Glomerular endothelial cell (primary cell): ENCODE data around the gene UBE3D. TPM values are rescaled to one million over a fixed set of nuclear protein-coding genes. Genes with fewer than 3 reads are reported as not detected.
"Not testable (repeated sequence)": the region's sequence is repeated elsewhere in the genome, so short reads cannot be mapped to it uniquely, and the experiment has no call there.

Experiments
- DNase-seq: peaks from one replicate; pipeline ENCODE4 v3.0.0-alpha.2; 2011; ENCODE audit warnings: low read depth, low spot score; ENCODE audit errors: extremely low read depth
- total RNA-seq: library from RNA; depleted of rRNA; stranded (reverse); fragments of >200 nt; gene quantifications from 2 replicates; pipeline ENCODE4 v1.2.3, GENCODE V29; 2015

UBE3D gene
- total RNA-seq, 1 donor from 2014 or later = 3.7 TPM

DNA sequence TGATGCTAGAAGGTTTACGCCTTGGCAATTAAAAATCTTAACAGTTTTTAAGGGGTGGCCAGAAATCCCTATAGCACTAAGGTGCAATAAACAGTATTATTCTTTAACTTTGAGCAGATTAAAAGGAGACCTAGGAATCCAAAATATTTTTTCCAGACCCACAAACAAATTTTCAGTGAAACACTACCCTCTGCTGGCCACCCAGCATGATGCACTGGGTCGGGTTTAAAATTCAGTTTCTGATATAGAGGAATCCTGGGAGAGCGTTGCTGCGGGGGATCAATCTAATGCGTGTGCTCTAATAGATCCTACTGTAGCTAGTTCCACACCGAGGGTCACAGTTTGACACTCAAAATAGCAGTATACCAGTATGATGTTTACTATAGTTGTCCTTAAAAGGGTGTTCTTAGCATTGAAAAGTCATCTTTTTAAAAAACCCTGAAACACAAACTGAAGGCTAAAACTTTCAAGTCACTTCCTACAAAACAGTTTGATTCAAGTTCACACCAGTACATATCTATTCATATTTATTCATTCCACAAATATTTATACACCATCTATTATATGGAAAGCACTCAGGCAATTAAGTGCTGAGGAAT lies 10.2 kb downstream of the UBE3D start:
- no peak for DNase-seq

DNA sequence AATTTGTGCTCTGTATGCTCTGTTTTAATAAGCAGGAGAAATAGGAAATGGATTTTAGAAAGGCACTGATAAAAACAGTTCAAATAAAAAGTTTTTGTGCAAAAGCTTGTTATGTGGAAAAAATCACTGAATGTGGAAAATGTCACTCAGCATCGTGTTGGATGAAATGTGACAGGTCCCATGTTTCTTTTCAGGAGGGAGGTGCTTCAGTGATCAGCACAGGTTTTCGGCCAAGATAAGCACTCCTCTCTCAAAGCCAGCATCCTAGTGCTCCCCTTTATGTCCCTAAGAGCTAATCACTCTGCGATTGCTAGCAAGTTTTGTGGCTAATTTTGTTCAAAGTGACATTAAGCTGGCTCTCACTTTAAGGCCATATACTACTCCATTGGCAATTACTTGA lies 12.0 kb downstream of the UBE3D start:
- no peak for DNase-seq

DNA sequence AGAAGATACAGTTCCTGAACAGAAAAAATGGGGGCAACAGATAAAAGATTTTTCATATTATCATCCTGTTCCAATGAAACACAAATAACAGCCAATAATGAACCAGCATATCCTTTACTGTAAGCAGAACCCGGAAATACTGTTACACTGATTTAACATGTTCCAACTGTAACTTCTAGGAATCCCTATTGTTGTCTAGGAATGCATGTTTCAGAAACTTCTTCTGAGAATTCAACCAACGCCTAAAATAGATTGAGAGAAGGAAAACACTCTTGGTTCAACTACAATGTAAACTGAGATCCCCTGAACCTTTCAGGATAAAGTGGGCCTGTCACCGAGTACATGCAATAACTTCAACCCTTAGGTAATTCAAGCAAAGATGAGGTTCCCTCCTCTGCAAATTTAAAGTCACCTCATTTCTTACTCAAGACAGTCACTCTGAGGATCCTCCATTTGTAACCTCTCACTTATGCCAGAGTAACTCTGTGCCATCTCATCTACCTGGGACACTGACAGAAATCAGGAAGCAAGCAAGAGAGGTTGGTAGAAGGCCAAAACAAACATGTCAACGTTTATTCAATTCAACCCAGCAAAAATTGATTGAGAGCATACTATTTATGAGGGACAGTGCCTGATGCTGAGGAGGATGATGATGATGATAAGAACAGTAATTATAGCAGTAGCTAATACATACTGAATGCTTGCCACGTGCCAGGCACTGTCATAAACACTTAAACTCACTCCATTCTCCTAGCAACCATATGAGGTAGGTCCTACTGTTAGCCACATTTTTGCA lies 14.1 kb downstream of the UBE3D start:
- DNase-seq = no peak

DNA sequence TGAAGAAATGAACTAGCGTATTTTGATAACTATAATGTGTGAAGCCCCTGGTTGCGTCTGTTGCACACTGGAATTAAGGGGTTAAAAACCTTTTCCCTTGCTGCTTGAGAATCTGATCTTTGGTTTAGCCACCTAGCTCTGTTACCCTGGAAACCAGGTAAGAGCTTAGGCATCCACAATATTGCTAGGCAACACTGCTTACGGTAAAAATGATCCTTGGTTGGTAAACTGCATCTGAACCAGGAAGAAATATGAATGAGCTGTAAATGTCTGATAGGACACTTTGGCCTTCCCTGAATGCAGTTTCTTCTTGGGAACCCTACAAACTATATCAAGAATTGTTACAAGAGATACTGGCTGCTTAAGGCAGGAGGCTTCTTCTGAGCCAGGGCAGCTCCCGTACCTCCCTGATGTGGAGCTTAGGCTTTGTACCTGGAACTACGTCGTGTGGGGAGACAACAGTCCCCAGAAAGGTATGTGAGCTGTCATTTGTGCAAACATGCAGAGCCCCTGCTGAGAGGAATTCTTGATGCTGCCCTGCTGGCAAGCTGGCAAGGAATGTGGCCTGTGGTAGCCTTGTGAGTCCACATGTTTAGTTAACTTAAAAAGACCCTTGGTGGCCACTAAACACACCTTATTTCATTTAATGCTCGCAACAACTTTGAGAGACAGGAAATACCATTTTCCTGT lies 18.4 kb downstream of the UBE3D start:
- no peak for DNase-seq

DNA sequence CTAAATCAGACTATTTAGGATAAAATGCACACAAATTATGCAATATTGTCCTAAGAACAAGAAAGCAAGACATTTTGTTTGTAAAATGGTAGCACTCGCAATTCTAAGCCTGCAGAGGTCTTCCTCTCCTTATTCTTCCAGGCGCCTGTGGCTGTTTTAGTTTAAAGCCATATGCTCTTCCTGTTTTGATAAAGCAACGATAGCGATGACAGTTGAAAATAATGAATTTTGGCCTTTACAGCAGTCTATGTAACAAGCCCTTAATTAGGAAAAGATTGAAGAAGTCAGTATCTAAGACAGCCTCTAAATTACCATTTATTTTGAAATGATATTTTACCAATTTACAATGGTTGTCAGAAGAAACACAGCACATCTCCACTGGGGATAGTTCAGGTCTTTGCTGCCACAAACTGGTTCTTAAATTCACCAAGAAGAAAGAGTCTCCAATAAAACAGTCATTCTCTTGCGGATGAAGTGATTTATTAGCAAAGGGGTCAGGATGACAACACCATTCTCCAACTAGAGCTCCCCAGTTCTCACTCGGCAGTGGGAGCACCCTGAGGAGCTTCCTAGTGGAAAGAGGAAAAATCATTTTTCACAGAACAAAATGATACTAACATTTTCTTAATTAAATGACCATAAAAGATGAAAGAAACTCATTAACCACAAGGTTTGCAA lies 21.4 kb downstream of the UBE3D start:
- DNase-seq = no peak

DNA sequence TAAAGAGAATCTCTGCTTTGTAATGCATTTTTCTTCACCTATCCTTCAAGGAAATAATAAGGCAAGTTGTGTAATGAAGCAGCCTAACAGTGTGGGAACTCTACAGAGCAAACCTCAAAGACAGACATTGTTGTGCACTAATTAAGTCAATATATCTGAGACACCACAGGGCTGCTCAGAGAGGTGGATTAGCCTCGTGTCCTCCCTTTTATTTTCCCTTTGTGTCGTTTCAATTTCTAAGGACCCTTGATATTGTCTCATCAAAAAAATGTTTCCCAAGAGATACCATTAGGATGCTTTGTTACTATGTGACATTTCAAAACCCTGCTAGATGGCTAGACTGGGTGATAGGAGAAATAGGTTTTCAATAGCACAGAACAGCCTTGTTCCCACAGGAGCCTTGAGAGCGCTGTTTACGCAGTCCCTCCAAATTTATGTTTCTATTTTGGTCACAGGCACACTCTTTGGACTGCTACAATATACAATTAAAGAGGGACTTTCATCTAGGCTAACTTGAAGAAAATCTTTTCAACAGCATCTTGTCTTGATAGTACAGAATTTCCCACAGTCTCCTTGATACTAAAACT lies 23.1 kb downstream of the UBE3D start:
- DNase-seq = no peak

DNA sequence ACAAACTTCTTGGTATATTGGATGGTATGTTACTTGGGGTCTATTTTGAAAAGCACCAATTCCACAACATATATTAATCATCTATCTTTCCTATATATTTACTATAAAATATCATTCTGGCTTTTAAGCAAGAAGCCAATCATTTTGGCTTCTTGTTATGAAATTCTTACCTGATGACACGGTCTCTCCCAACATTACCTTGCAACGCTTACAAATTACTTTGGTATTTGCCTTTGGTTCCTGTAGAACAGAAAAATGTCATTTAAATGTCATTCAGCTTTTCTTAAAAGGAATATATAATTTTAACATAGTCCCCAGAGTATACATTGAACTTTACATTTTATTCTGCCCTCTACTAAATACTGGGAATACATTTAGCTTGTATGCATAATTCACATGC lies 27.4 kb downstream of the UBE3D start:
- no peak for DNase-seq

DNA sequence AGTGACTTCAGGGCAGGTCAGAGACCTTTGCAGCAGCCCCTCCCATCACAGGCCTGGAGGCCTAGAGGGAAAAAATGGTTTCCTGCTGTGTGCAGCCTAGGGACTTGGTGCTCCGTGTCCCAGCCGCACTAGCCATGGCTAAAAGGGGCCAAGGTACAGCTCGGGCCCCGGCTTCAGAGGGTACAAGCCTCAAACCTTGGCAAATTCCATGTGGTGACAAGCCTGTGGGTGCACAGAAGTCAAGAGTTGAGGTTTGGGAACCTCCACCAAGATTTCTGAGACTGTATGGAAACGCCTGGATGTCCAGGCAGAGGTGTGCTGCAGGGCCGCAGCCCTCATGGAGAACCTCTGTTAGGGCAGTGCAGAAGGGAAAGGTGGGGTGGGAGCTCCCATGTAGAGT lies 34.0 kb downstream of the UBE3D start:
- no peak for DNase-seq

DNA sequence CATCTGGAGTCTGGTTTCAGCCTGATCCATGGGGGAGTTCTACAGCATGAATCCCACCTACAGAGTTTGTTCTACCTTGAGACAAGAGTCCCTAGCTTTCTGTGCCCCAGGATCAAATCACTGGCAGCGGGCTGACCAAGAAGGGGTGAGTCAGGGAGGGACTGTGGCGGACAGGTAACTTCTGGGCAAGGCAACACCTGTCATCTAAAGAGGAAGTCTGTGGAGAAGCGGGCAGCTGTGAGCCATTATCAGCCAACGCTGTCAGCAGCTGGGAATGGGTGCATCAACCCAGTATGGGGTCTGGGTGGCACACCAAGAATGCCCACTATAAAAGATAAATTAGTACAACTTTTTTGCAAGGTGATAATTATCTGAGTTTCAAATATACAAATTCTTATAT lies 45.9 kb downstream of the UBE3D start:
- DNase-seq = no peak

DNA sequence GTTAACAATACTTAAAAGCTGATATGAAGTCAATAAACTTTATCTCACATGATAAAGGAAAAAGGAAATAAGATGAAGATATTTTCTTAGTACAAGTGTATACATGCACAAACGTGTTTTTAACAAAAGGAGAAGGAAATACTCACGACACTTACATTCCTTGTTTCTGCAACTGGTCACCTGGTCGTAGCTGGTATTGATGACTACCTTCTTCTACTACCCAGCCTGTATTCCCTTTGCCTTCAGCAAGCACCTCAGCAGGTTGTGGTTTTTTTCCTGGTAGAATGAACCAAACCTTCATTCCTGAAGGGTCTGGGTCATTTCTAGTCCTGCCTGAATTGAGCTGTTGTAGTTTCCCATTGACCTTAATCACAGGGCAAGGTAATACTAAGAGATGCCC lies 54.5 kb downstream of the UBE3D start:
- not testable (repeated sequence) for DNase-seq

DNA sequence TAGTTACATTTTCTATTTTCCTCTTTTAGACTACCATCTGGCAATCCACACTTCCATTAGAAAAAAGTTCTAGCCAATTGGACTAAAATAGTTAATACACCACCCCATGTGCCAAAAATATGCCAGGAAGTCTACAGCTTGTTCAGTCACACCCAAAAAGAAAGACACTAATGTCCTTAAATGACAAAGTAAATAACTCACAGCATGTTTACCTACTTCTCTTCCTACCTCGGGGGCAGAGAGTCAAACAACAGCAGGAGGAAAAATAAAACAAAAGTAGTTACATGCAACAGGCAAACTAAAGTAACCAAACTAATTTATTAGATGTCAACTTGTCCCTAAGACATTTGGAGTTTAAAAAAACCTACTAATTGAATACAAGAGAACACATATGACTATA lies 57.0 kb downstream of the UBE3D start:
- DNase-seq = no peak

DNA sequence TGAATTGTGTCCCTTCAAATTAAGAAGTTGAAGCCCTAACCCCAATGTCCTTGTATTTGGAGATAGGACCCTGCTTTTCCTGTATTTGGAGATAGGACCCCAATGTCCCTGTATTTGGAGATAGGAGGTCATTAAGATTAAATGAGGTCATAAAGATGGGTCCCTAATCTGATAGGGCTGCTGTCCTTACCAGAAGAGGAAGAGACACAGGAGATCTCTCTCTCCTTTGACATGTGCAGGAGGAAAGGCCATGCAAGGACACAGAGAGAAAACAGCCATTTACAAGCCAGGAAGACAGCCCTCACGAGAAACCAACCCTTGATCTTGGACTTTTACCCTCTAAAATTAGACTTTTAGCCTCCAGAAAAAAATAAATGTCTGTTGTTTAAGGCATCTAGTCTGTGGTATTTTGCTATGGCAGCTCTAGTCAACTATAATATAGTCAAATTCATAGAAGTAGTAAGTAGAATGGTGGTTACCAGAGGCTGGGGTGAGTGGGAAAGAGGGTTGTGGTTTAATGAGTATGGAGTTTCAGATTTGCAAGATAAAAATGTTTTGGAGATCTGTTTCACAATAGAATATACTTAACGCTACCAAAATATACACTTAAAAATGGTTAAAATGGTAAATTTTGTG lies 59.3 kb downstream of the UBE3D start:
- DNase-seq = no peak

DNA sequence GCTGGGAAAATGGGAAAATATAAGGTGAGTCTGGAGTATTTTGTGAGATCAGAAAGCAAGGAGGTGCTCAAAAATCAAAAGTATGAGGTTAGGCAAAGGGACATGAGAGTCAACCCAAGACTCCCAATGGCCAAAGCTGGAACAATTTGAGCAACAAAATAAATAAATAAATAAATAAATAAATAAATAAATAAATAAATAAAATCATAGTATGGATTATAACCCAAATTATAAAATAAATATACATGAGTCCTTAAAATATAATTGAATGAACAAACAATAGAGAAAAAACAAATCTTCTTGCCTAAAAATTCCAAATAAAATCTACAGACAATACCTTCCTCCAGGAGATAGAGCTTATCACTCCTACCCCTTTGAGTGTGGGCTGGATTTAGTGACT lies 69.5 kb downstream of the UBE3D start:
- DNase-seq = no peak

DNA sequence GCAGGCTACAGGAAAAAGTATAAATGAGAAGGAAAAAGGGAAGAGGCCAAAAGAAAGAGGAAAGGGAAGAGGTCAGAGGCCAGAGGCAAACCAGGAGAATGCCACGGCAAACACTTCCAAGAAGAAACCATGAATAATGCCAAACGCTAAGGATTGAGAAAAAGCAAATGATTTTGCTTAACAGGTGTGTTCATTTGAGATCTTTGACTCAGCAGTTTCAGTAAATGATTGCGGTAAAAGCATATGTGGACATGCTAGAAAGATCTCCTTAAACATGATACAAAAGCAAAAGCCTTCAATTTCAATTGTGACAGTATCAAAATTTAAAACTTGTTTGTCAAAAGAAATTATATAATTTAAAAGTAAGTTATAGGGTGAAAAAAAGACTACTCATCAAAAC lies 70.6 kb downstream of the UBE3D start:
- no peak for DNase-seq

DNA sequence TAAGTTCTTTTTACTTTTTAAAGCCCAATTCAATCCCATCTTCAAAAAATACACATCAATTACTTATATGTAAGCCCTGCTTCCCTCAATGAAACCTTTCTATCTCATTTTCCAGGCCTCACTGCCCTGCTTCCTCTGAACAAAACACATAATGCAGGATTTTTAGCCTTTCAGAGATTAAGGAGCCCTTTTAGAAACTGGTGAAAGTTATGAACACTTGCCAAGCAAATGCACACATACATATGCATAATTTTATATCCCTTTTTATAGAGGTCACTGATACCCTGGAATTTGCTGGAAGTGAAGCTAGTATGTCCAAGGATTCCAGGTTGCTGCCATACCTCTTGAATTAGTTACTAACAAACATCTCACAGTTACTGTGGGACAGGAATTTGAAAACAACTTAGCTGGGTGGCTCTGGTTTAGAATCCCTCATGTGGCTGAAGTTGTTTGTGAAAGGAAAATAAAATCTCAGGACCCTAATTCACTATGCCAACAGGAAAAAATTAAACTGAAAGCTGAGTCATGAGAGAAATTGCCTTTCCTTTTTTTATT lies 75.8 kb downstream of the UBE3D start:
- DNase-seq = no peak

DNA sequence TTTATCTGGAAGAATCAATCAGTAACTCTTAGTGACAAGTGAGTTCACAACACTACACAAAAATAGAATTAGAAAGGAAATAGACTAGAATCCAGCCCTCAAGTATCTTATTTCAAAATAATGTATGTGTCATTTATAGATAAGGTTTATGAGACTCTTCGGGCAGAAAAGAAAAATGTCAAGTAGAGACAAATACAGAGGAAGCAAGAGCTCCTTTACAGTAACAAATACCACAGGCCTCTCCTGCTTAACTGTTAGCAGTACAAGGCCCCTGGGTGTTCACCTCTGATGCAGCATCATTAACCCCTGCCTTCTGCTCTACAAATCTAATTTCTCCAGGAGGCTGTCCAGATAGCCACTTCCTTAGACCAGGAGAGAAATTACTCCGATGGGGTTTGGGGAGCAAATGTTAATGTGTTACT lies 76.7 kb downstream of the UBE3D start:
- DNase-seq = no peak

DNA sequence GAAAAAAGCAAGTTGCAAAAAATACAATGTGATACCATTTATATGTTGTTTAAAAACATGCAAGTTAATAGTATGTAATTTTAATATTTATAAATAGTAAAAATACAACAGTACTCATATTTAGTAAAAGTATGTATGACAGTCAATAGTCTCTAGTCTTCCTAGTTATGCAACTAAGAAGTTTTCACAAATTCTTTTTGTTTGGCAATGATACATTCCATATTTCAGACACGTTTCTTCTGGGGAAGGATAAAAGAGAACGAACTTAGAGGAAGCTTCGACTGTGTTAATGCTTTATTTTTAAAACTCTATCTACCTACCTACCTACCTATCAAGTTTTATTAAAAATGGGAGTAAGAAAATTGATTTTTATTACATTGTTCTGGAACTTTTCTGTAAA lies 77.7 kb downstream of the UBE3D start:
- DNase-seq = no peak

DNA sequence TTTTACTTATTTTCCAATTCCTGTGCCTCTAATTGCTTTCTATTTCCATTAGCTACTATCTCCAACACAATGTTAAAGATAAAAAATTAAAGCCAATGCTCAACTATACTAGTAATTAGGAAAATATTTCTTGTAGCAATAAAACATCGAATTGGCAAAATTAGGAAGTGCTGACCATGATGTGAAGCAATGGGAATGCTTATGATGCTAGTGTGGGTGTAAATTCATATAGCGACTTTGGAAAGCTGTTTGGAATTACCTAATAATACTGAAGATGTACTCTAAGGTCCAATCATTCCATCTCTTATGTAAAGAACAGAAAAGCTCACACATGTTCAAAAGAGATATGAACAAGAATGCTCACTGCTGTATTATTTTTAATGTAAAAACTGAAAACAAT lies 78.2 kb downstream of the UBE3D start:
- no peak for DNase-seq

DNA sequence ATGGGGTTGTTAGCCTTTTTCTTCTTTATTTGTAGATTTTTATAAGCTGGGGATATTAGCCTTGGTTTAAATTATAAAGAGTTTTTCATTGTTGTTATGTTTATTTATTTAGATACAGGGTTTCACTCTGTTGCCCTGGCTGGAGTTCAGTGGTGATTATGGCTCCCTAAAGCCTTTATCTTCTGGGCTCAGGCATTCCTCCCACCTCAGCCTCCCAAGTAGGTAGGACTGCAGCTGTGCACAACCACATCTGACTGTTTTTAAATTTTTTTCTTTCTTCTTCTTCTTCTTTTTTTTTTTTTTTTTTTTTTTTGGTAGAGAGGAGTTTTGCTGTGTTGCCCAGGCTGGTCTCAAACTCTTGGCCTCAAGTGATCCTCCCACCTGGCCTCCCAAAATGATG lies 80.9 kb downstream of the UBE3D start:
- no peak for DNase-seq

DNA sequence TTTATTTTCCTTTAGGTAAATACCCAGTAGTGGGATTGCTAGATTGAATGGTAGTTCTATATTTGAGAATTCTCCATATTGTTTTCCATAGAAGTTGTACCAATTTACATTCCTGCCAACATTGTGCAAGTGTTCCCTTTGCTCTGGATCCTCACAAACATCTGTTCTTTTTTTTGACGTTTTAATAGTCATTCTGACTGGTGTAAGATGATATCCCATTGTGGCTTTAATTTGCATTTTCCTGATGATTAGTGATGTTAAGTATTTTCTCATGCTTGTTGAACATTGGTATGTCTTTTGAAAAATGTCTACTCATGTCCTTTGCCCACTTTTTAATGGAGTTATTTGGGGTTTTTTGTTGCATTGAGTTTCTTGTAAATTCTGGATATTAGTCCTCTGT lies 85.6 kb downstream of the UBE3D start:
- no peak for DNase-seq
